HG02981 (cell line): ENCODE measurements around the gene NUP205.

Source experiments
- ATAC-seq: cut with Tn5 transposase; IDR thresholded peaks from one replicate; pipeline ENCODE4 v1.9.1; 2021; ENCODE audit warnings: mild to moderate bottlenecking, moderate library complexity; ENCODE audit not compliant: unreplicated experiment

Gene NUP205

DNA sequence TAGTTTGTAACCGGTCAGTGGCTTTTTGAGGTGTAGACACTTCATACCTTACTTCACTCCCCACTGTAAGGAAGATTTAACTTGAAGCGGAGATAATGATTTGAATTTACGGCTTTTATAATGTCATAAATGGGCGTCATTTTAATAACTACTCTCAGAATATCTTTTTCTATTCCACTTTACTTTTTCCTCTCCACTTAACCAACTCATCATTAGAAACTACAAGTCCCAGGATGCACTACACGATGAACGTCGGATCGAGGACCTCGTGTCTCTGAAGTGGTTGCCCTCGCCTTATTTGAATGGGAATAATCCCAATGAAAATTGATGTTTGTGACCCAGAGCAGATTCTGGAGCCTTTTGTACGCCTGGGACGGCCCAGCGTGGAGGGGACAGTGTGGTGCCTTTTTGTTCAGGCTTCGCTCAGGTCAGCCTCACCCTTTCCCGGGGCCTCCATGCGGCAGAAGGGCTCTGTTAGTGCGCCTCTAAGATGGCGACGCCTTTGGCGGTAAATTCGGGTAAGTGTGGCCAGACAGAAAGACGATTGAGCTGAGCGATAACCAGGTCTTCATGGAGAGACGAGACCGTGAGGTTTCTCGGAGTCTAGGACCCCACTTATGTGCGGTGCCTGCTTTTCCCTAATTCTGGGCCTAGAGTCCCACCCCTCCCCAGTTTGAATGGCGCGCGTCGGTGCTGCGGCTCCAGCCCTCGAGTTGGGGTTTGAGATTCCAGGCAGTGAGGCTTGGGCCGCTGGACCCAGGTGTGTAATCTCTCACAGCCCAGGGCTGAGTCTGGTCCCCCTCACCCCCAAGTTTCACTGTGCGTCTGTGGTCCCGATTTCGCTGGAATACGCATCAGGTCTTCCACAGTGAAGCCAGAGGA is at the start of gene NUP205:
Gene NUP205 (plus strand): TSS at position 463 of the 882 bp plus-strand sequence. CDS start 28 bp downstream, at position 491.
- ATAC-seq = peak; percentile 64

DNA sequence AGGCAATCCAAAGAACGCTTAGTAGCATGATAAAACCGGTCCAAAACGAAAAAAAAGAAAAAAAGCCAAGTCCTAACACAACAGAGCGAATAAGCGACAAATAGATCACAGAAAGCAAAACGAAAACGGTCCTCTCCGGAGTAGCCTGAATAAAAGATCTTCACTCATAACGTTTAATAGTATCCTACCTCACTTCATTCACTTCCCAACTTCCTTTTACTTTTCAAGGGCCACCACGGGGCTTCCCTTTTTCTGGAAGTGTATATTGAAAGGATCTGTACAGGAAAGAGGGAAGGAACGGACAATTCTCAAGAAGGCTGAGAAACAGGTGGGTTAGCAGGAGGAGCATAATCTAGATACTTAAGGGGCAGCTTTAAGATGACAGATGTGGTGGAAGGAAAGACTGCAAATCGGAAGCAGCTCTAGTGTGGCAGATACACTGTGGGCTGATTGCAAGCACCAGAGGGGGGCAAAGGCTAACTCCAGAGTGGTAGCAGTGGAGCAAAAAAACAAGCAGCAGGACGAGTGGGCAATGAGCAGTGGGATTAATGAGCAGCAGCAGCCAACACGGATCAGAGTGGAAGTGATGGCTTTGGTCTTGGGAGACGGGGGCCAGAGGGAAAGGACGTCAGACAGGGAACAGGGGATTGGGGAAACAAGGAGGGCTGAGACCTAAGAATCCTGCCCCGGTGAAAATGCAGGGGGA is 48.7 kb upstream of the NUP205 start:
- ATAC-seq = no peak

- no peak for ATAC-seq
These were observed 48.2 kb upstream of the NUP205 start for GRCh38 chr7:135509589-135509838.

DNA sequence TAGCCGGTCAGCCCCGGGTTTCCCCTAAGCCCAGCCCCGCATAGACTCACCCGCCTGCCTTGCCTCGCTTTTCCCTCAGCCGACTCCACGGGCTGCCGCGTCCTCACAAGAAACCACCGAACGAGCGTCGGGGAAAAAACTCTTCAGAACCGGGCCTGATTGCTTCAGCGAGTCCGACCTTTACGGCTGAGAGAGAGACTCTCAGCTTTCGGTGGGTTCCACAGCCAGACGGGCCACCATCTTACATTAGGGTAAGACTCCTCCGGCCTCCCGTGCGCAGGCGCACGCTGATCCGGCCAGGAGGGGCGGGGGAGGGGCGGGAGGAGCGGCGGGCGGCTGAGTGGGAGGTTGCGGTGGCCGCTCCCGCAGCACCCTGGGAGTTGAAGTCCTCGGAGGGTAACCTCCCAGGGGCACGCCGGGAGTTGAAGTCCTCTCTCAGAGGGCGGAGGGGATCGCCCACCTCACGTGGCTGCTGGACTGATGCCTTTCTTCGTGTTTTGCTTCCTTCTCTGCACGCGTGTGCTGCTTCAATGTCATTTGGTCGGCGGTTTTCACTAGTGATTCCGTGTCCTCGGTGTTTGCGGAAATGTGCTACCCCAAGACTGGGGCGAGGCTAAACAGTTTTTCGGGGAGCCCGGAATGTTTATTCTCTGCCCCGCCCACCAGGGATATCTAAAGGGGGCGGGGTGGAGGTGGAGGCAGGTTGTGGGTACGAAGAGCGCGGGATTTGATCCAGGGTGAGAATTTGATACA is 47.7 kb upstream of the NUP205 start, which contains the start of gene CNOT4:
Gene CNOT4 (minus strand): TSS at position 264 of the 753 bp plus-strand sequence. CDS start 71,771 bp downstream, outside the sequence.
- peak; percentile 97 for ATAC-seq

DNA sequence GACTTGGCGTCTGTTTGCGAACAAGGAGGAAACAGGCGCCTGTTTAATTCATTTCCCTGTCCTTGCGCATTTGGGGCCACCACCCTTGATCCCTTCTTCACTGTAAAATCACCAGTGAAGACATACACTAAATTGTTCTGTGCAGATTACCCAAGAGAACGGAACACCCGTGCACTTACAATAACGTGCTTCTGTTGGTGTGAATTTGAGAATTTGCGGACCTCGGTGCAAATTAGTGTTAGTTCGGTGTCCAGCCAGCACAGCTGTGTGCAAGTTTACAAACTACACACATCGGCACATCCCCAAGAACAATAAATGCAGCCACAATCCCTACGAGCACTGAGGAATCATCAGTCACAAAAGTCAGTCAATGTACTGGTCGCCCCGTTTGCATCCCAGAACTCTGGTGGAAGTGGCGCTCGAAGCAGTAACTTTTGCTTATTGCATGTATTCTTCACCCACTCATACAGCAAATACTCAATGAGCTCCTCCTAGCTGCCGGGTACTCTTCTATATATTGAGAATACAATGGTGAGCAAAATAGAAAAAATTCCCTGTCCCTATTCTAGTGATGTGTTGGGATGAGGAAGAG is 47.0 kb upstream of the NUP205 start:
- ATAC-seq = no peak

GRCh38 chr7:135512135-135512887 is 45.4 kb upstream of the NUP205 start:
- peak; percentile 38 for ATAC-seq

GRCh38 chr7:135514856-135515255 is 42.9 kb upstream of the NUP205 start:
- ATAC-seq = no peak

GRCh38 chr7:135517060-135517459 is 40.7 kb upstream of the NUP205 start:
- ATAC-seq = no peak

DNA sequence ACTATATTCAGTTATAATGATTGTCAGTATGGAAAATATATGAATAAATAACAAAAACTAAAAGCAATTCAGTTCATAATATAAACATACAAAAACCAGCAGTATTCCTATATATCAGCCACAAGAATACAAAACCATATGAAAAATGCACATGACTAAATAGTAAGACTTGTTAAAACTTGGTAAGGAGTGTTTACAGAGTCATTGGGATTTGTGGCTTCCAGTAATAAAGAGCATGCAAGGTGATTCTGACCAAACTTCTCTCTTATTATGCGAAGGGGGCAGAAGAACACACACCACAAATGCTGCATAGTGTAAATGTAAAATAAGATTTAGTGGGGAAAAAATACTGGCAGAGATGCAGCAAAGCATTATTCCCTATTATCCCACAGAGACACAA is 39.0 kb upstream of the NUP205 start:
- ATAC-seq = no peak

DNA sequence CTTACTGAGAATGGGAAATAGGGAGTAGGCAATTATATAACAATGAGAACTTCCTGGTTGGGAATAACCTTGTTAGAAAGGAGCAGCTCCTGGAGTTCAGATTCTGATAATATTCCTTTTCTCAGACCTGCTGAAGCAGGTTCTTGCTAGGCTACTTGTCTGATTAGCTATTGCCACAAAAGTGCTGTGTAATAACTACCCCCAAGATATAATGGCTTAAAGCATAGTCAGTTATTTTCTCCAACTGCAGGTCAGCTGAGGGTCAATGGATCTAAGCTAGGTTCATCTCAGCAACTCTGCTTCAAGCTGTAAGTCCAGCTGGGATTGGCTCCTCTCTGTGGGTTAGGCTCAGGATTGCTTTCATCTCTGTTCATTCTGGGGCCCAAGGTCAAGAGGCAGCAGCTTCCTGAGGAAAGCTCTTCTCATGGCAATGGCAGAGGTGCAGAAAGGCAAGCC is 38.5 kb upstream of the NUP205 start:
- no peak for ATAC-seq

- ATAC-seq = no peak
These were observed 37.8 kb upstream of the NUP205 start for GRCh38 chr7:135519871-135520270.

- ATAC-seq = no peak
These were observed 35.2 kb upstream of the NUP205 start for GRCh38 chr7:135522509-135522908.

GRCh38 chr7:135523146-135523545 is 34.6 kb upstream of the NUP205 start:
- ATAC-seq = no peak

DNA sequence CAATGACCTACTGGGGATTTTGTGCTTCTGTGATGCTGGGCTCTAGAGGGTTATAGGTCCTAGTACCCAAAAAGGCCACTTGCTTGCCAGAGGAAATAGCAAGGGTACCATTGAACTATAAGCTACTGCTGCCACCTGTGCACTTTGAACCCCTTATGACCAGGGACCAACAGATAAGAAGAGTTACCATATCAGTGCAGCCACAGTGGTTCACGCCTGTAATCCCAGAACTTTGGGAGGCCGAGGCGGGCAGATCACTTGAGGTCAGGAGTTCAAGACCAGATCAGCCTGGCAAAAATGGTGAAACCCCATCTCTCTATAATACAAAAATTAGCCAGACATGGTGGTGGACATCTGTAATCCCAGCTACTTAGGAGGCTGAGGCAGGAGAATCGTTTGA is 32.3 kb upstream of the NUP205 start:
- ATAC-seq = no peak

DNA sequence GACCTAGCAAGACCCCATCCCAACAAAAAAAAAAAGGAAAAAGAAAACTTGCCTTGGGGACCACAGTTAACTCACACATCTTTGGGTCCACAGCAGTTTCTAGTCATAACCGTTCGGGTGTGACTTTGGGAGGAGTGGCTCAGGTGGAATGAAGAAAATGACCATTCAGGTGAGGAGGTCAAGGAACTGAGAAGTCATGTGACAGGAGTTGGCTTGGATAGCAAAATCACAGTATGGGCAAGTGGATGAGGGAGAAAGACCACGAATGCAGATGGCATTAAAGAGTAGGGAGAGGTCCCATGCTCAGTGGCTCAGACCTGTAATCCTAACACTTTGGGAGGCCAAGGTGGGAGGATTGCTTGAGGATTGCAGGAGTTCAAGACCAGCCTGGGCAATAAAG is 30.7 kb upstream of the NUP205 start:
- ATAC-seq = no peak

- no peak for ATAC-seq
These were observed 21.6 kb upstream of the NUP205 start for GRCh38 chr7:135536150-135536549.

GRCh38 chr7:135537453-135537852 is 20.3 kb upstream of the NUP205 start:
- no peak for ATAC-seq

GRCh38 chr7:135537905-135538304 is 19.8 kb upstream of the NUP205 start:
- ATAC-seq = no peak

DNA sequence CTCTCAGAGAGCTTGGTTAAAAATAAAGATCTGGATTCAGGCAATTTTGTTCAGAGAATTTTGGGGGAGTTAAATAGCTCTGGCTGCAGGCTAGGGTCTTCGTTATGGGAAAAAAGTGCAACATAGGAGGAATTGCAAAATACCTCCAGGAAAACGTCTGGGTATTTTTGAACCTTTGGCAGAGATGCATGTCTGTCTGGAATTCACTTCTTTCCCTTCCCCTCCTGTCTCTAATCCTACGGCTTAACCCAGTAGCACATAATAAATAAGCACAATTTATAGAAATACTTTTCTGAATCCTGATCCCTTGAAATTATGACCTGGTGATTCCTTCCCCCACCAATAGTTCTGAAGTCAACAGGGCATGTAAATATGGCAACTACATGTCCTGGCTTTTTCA is 19.3 kb upstream of the NUP205 start:
- ATAC-seq = no peak

- no peak for ATAC-seq
These were observed 18.1 kb upstream of the NUP205 start for GRCh38 chr7:135539629-135540028.
